Uterus (tissue), 4 donors: ENCODE data around the gene UBXN6. TPM values are rescaled to one million over a fixed set of nuclear protein-coding genes. Genes with fewer than 3 reads are reported as not detected.

Source experiments
- DNase-seq, 2 donors: peaks; one replicate each; pipeline ENCODE4 v3.0.0-alpha.2; 2019 to 2020
- H3K27ac ChIP-seq, 2 donors: fragments of 200-600 bp; sonication (generic); 1 replicate in 1 of 2; 2 replicates in 1 of 2; pipeline ENCODE4 v1.5.1; 2016 to 2018
- H3K27me3 ChIP-seq, 2 donors: fragments of 200-600 bp; sonication (generic); one replicate each; pipeline ENCODE4 v1.5.1; 2018 to 2019; ENCODE audit warnings: control low read depth in 1 of 2
- H3K36me3 ChIP-seq, 2 donors: fragments of 200-600 bp; sonication (generic); one replicate each; pipeline ENCODE4 v1.5.1; 2019; ENCODE audit warnings: control low read depth in 1 of 2
- H3K4me1 ChIP-seq, 2 donors: fragments of 200-600 bp; sonication (generic); one replicate each; pipeline ENCODE4 v1.5.1; 2018 to 2019; ENCODE audit warnings: control low read depth in 1 of 2
- H3K4me3 ChIP-seq, 2 donors: fragments of 200-600 bp; sonication (generic); 1 replicate in 1 of 2; 2 replicates in 1 of 2; pipeline ENCODE4 v1.5.1; 2018 to 2019; ENCODE audit warnings: mild to moderate bottlenecking in 1 of 2
- H3K9me3 ChIP-seq, 2 donors: fragments of 200-600 bp; sonication (generic); one replicate each; pipeline ENCODE4 v1.5.1; 2019; ENCODE audit warnings: control low read depth in 1 of 2
- CTCF ChIP-seq, 4 experiments: fragments of 200-600 bp in 2 of 4; fragments of 450-650 bp in 2 of 4; sonication (generic) in 2 of 4; IDR thresholded peaks; one replicate each; pipeline ENCODE4 v1.5.1; 2016 to 2019; ENCODE audit warnings: antibody characterized with exemption in 4 of 4, mild to moderate bottlenecking in 2 of 4, moderate library complexity in 1 of 4
- POLR2A ChIP-seq, 2 donors: fragments of 450-650 bp; IDR thresholded peaks; one replicate each; pipeline ENCODE4 v1.6.1; 2016; ENCODE audit warnings: antibody characterized with exemption in 2 of 2, mild to moderate bottlenecking in 1 of 2, moderate library complexity in 1 of 2
- intact Hi-C: fragments of 100-400 bp; cut with DNase I; formaldehyde crosslinking; loops from one replicate; pipeline ENCODE4 v1.15.1; 2023; ENCODE audit warnings: low total_unique reads
- total RNA-seq, 4 donors: library from RNA; depleted of rRNA in 3 of 4; stranded (reverse); fragments of >200 nt in 3 of 4; gene quantifications; one replicate each; pipeline versions ENCODE4 v1.1.0 to v1.2.4, GENCODE V29; 2014 to 2023
- donor health status: DM: yes; HTN: yes; CAD: no.

Gene UBXN6
- total RNA-seq, 4 donors from 2014 or later, result 61.5 to 266 (median 90.0) TPM

- H3K4me1 ChIP-seq, result no peaks in the 10 kb centered on the region
- no peaks in the 10 kb centered on the region for H3K36me3 ChIP-seq
- no peak overlapping the region for H3K27ac ChIP-seq
- no peak overlapping the region for H3K4me3 ChIP-seq
- DNase-seq, result no peak
- TF ChIP-seq POLR2A (IDR thresholded peaks at IDR 0.05) (no peak), CTCF (IDR thresholded peaks at IDR 0.05) (no peak)
- intact Hi-C loops, result no loop called here
- H3K27me3 ChIP-seq, result no peaks in the 10 kb centered on the region
- H3K9me3 ChIP-seq, result no peaks in the 10 kb centered on the region
Measured at GRCh38 chr19:4443966-4444764, 13.4 kb downstream of the UBXN6 start.

GRCh38 chr19:4443188-4443587 is 14.4 kb downstream of the UBXN6 start:
- intact Hi-C loops, result no loop called here
- Histone ChIP-seq H3K9me3 (no peaks in the 10 kb centered on the region), H3K27ac (no peak overlapping the region), H3K4me3 (no peak overlapping the region), H3K27me3 (no peaks in the 10 kb centered on the region), H3K4me1 (no peaks in the 10 kb centered on the region), H3K36me3 (no peaks in the 10 kb centered on the region)
- no peak for DNase-seq
- TF ChIP-seq CTCF (IDR thresholded peaks at IDR 0.05) (no peak), POLR2A (IDR thresholded peaks at IDR 0.05) (no peak)

GRCh38 chr19:4442819-4443146 is 14.8 kb downstream of the UBXN6 start:
- H3K9me3 ChIP-seq, result no peaks in the 10 kb centered on the region
- intact Hi-C loops, result no loop called here
- no peak overlapping the region for H3K27ac ChIP-seq
- H3K36me3 ChIP-seq, result no peaks in the 10 kb centered on the region
- no peak overlapping the region for H3K4me3 ChIP-seq
- TF ChIP-seq POLR2A (IDR thresholded peaks at IDR 0.05) (no peak), CTCF (IDR thresholded peaks at IDR 0.05) (no peak)
- DNase-seq, result no peak
- H3K4me1 ChIP-seq, result no peaks in the 10 kb centered on the region
- H3K27me3 ChIP-seq, result no peaks in the 10 kb centered on the region

- Histone ChIP-seq H3K9me3 (no peaks in the 10 kb centered on the region), H3K27me3 (no peaks in the 10 kb centered on the region), H3K4me1 (no peaks in the 10 kb centered on the region), H3K36me3 (no peaks in the 10 kb centered on the region), H3K4me3 (no peak overlapping the region), H3K27ac (no peak overlapping the region)
- intact Hi-C loops, result no loop called here
- TF ChIP-seq POLR2A (IDR thresholded peaks at IDR 0.05), result no peak
- TF ChIP-seq CTCF (IDR thresholded peaks at IDR 0.05), result no peak
- no peak for DNase-seq
Measured at GRCh38 chr19:4441994-4442818, 15.4 kb downstream of the UBXN6 start.

GRCh38 chr19:4439243-4439642 is 18.4 kb downstream of the UBXN6 start:
- TF ChIP-seq POLR2A (IDR thresholded peaks at IDR 0.05) (no peak), CTCF (IDR thresholded peaks at IDR 0.05) (no peak)
- H3K27me3 ChIP-seq, result no peaks in the 10 kb centered on the region

More at GRCh38 chr19:4439243-4439642, 18.4 kb downstream of the UBXN6 start:
- no peaks in the 10 kb centered on the region for H3K36me3 ChIP-seq
- intact Hi-C loops, result no loop called here
- no peak for DNase-seq
- H3K4me3 ChIP-seq, result no peak overlapping the region
- no peaks in the 10 kb centered on the region for H3K9me3 ChIP-seq
- no peaks in the 10 kb centered on the region for H3K4me1 ChIP-seq
- H3K27ac ChIP-seq, result no peak overlapping the region
